Testis (tissue), 2 donors: ENCODE measurements around the gene NAPSA.

Source experiments
- POLR2A ChIP-seq: fragments of 450-650 bp; IDR thresholded peaks from one replicate; pipeline ENCODE4 v1.6.1; 2017; ENCODE audit warnings: antibody characterized with exemption, mild to moderate bottlenecking, moderate library complexity
- TF ChIP-seq, protein P1 (sequence below), 3 experiments: fragments of 450-650 bp in 2 of 3; fragments of 200-600 bp in 1 of 3; sonication (generic) in 1 of 3; IDR thresholded peaks; one replicate each; pipeline ENCODE4 v1.5.1; 2016 to 2019; ENCODE audit warnings: antibody characterized with exemption in 3 of 3, mild to moderate bottlenecking in 2 of 3, moderate library complexity in 1 of 3

DNA sequence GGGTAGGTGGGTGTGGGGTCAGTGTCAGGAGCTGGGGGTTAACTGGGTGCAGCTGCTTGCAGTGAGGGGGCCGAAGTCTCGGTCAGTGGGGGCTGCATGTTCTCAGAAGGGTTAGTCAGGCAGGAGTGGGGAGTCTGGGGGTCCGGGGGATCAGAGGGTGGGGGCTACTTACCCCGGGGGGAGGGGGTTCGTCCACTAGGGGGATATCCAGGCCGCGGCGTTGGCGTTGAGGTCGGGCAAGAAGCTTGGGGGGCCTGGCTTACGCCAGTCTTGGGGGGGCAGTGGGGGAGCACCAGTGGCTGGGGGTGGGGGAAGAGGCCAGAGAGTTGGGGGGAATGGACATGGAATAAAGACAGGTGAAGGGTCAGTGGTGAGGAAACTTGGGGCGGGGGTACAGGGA is 45.4 kb downstream of the NAPSA start:
- no peak for TF ChIP-seq POLR2A
- TF ChIP-seq, protein P1, sequence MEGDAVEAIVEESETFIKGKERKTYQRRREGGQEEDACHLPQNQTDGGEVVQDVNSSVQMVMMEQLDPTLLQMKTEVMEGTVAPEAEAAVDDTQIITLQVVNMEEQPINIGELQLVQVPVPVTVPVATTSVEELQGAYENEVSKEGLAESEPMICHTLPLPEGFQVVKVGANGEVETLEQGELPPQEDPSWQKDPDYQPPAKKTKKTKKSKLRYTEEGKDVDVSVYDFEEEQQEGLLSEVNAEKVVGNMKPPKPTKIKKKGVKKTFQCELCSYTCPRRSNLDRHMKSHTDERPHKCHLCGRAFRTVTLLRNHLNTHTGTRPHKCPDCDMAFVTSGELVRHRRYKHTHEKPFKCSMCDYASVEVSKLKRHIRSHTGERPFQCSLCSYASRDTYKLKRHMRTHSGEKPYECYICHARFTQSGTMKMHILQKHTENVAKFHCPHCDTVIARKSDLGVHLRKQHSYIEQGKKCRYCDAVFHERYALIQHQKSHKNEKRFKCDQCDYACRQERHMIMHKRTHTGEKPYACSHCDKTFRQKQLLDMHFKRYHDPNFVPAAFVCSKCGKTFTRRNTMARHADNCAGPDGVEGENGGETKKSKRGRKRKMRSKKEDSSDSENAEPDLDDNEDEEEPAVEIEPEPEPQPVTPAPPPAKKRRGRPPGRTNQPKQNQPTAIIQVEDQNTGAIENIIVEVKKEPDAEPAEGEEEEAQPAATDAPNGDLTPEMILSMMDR (IDR thresholded peaks at IDR 0.05), result no peak
